HG03432 (cell line): ENCODE measurements around the gene CDX1.

Experiments used
- ATAC-seq: cut with Tn5 transposase; IDR thresholded peaks from one replicate; pipeline ENCODE4 v1.9.1; 2021; ENCODE audit warnings: mild to moderate bottlenecking, moderate library complexity; ENCODE audit not compliant: unreplicated experiment

CDX1 gene

GRCh38 chr5:150166650-150167511 is at the start of gene CDX1:
TSS of gene CDX1 (plus strand) at chr5:150166778. CDS start at chr5:150166877, 99 bp downstream.
- ATAC-seq, result no peak

GRCh38 chr5:150117945-150118560 is 48.5 kb upstream of the CDX1 start:
- ATAC-seq, result no peak

DNA sequence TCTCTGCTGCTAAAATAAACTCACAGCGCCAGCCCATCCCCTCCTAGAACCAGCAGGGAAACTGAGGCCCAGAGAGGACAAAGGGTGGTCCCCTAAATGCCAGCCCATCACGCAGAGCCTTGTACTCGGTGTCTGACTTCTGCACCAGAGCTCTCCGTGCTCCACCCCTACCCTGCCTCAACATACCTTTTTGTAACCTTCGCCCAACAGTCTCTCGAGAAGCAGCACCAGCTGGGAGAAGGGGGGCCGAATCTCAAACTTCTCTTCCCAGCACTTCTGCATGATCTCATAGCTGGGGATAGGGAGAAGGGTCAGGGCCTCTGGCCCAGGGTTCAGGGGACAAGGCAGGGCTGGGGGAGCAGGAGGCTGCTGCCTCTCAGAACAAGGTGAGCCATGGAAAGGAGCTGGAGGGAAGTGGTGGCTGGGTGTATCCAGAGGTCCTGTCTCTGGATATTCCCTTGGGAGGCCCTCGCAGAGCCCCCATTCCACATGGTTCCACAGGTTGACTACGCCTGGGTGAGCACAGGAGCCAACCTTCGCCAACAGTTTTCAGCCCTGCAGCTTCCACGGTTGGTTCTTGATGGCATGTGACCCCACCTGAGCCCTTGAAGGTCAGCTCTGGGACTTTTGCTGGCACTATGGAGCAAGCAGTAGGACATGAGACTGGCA is 47.9 kb upstream of the CDX1 start:
- no peak for ATAC-seq

- no peak for ATAC-seq
These were observed 47.0 kb upstream of the CDX1 start for GRCh38 chr5:150119421-150120061.

DNA sequence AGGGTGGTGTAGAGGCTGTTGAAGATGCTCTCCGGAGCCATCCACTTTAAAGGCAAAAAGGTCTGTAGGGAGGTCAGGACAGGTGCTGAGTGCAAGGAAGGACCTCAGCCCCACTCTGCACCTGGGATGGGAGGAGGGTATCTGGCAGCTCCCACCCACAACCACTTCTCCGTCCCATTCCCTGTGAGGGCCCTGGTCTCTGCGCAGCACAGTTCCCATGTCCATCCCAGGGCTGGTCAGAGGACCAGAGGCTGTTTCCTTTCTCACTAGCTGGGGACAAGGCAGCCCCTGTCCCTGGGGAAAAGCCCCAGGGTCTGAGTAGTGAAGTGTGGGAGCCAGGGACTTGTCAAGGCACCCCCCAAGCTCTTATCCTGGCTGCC is 46.5 kb upstream of the CDX1 start:
- no peak for ATAC-seq

DNA sequence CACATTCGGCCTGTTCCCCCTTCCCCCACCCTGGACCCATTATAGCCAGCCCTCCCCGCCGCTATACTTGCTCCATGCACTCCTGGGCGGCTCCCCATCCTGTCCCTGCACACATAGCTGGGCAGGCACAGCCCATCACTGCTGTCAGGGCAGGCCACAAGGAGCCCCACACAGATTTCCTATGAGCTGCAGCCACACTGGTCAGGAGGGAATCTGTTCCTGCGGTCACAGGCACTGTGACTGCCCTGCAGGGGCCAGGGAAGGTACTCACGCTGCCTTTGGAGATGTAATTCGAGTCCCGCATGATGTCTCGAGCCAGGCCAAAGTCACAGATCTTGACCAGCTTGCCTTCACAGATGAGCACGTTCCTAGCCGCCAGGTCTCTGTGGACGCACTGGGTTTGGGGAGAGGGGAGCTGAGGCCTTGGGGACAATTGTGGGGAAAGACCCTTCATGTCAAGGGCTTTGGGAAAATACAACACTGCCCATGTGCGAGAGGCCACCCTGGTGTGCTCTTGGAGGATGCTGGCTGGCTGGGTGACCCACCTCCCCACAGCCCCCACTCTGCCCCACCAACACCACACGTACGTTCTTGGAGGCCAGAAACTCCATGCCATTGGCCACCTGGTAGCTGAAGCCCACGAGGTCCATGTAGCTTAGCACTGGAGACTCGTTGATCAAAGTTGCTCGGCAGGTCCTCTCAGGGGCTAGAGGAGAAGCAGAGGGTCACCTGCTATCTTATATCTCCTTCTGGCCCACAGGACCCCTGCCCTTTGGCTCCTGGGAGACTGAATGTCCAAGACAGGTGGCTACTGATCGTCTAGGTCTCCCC is 45.7 kb upstream of the CDX1 start:
- ATAC-seq, result no peak

DNA sequence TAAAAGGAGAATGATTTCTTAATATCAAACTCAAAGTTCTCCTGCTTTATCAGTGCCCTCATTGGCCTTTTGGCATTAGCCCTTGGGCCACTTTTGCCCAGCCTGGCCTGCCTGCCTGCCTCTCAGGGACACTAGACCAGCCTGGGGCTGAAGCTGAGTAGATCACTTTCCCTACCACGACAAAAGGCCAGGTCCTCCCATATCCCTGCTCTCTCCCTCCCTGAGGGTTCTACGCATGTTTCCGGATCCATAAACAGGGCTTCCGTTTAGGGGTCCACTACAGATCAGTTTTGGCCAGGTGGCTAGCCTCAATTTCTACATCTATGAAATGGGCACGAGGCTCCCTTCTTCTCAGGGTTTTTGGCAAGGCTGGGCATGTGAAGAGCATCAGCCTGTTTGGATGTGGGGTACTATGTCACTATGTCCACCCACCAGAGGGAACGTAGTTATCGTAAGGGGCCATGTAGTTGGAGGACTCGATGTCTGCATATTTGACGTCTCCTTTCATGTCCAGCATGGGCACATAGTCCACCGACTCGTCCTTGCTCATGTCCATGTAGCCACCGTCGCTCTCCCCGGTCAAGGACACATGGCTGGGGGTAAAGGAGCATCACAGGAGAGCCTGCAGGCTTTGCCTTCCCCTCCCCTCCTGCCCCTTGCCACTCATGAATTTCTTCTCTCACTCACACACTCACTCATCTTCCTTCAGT is 45.0 kb upstream of the CDX1 start:
- no peak for ATAC-seq

- peak; percentile 77 for ATAC-seq
These were observed 44.4 kb upstream of the CDX1 start for GRCh38 chr5:150122158-150122510.

- no peak for ATAC-seq
These were observed 43.8 kb upstream of the CDX1 start for GRCh38 chr5:150122536-150123481.

GRCh38 chr5:150123542-150123941 is 43.0 kb upstream of the CDX1 start:
- no peak for ATAC-seq

DNA sequence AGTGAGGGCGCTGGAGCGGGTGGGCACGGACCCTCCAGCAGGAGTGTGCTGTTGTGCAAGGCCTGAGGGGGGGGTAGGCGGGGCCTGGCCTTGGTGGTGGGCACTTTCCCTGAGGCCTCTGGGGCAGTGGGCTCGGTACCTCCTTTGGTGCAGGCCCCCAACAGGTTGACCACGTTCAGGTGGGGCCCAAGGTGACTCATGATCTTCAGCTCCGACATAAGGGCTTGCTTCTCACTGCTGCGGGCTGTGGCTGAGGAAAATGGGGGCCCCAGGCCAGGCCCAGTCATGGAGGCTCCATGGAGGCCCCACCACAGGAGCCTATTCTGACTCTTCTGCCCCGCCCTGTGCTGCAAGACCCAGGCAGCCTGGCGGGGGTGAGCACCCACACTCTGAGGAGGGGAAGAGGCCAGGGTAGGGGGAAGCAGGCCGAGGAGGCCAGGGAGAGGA is 42.4 kb upstream of the CDX1 start:
- ATAC-seq, result no peak

DNA sequence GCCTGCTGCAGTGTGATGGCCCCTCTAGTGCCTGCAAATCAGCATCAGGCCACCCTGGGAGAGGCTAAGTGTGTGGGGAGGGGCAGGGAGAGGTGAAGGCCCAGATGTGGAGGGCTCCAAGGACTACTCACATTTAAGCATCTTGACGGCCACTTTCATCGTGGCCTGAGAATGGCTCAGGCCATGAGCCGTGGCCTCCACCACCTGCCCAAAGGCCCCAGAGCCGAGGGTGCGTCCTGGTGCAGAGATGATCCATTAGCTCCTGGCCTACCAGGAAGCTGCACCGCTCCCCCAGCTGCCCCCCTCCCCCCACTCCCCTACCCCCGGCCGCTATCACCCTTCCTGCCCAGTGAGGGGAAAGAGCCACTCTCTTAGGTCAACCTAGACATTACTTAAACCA is 42.0 kb upstream of the CDX1 start:
- ATAC-seq, result no peak

GRCh38 chr5:150125334-150125733 is 41.2 kb upstream of the CDX1 start:
- no peak for ATAC-seq

GRCh38 chr5:150126199-150126920 is 40.2 kb upstream of the CDX1 start:
- no peak for ATAC-seq

DNA sequence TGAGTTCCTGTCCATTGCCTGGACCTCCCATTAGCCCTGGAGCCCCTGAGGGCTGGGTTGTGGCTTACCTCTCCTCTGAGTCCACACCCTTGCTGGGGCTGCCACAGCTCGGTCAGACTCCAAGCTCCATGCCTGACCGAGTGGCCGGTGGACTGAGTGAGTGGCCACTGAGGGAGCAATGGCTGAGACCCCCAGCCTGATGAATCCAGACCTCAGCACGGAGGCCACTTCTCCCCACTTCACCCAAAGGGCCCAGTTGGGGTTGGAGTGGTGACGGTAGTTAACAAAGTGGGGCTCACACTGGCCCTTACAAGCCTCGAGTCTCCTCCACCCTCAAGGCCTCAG is 39.7 kb upstream of the CDX1 start:
- ATAC-seq, result no peak

DNA sequence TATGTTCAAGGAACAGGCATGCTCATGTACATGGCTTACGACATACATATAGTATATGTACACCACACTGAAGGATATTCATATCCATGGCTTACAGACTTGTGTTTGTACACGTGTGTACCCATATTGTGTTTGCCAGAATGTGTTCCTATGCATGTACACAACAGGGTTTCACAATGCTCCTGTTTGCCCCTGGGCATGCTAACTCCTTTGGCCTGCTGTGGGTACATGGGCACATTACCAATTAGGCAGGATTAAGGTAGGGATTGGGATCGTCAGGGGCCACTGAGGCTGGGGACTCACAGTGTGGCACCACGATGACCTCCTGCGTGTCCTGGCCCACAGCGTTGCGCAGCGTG is 37.1 kb upstream of the CDX1 start:
- ATAC-seq, result no peak

DNA sequence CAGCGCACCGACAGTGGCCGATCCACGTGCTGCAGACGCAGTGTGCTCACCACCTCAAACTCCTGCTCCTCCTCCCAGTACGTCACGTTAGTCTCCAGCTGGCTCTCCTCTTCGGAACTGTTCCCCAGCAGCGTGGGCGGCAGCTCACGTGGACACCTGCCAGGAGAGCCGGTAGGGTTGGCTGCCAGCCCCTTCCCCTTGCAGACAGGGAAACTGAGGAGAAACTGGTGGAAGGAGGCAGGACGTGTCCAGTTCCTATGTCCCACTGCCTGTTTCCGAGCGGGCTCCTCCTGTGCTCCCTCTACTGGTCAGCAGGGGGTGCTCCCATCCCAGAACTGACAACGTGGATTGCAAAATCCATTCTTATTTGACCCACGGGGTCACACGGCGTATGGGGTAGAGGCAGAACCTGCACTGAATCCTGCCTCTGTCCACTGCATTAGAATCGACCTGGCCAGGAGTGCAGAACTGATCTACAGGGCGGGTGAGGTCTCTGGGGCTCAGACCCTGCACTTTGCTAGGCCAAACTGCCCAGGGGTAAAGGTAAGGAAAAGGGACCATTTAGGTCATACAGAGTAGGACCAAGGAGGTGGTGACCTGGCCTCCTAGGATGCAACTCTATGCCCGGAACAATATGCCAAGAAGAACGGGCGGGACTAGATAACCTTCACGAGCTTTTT is 36.6 kb upstream of the CDX1 start:
- peak; percentile 66 for ATAC-seq

GRCh38 chr5:150130493-150130922 is 36.1 kb upstream of the CDX1 start:
- ATAC-seq, result no peak
